ENCODE data around the gene PLD5.

- TF ChIP-seq CTCF (conservative IDR thresholded peaks at IDR 0.05 in 1 of 2, IDR thresholded peaks at IDR 0.05 in 1 of 2; ENCODE audit: extremely low read depth in 1 of 2, insufficient read depth in 1 of 2, low read depth in 1 of 2, low read length in 2 of 2) (no peak), EZH2 (IDR thresholded peaks at IDR 0.05; ENCODE audit: borderline replicate concordance, low read length) (no peak)
Observed at GRCh38 chr1:242569867-242570266, 45.4 kb upstream of the PLD5 start.
